NCI-H2171 treated with DMSO at 0.1 percent for 48 hours (cell line): ENCODE data around the gene PPM1B.
"Not testable (repeated sequence)": the region's sequence is repeated elsewhere in the genome, so short reads cannot be mapped to it uniquely, and the experiment has no call there.

ENCODE experiments used
- DNase-seq: peaks from one replicate; lab custom pipeline; 2025; lab: John Stamatoyannopoulos, UW

The PPM1B gene

DNA sequence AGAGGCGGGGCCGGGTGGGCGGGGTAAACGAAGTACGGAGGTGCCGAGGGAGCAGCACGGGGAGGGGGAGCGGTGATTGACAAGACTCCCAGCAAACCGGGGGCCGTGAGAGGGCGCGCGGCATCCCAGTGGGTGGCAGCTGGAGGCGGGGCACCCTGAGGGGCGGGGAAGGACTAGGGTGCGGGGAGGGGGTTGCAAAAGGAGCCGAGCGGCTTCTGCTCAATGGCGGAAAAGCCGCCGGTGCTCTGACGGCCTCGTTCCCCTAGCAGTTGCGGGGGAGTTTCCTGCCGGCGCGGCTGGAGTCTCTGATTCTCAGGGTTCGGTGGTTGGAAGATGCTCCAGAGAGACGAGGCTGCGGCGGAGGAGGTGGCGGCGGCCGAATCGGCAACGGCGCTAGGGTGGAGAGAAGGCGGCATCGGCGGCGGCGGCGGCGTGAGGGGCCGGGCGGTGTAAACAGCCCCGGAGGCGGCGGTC, at the start of gene PPM1B:
TSS of gene PPM1B (plus strand) at position 195 of the 474 bp plus-strand sequence. CDS start 32,325 bp downstream, outside the sequence.
- no peak for DNase-seq

DNA sequence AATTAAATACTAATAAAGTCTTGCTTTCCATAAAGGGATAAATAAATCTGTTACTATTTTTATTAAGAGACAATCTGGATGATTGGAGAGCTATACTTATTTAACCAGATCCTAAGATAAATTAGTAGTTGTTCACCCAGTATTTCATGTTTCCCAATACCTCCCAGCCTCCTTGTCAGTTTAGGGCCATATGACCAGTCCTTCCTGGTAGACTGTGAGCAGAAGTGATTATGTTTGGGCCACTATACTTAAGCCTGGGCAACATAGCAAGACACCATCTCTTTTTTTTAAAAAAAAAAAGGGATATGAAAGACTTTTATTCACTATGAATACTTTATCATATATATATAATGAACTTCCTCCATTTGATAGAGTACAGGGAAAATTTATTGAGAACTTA, 48.8 kb upstream of the PPM1B start:
- DNase-seq, result no peak

DNA sequence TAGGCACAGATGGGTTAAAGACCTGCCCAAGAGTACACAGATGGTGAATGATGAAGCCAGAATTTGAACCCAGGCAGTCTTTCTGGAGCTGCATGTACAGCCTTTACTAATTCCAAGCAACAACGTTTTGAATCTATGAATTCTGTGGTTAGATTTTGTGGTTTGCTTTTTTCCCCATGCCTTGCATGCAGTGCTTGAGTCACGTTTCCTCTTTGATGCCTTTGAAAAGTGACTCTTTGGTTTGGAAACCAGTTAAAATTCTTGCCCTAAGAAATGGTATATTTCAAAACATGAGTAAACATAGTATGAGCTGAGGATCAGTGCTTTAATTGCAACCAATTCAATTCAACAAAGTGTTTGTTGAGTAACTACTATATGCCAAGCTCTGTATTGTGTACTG, 48.2 kb upstream of the PPM1B start:
- no peak for DNase-seq

DNA sequence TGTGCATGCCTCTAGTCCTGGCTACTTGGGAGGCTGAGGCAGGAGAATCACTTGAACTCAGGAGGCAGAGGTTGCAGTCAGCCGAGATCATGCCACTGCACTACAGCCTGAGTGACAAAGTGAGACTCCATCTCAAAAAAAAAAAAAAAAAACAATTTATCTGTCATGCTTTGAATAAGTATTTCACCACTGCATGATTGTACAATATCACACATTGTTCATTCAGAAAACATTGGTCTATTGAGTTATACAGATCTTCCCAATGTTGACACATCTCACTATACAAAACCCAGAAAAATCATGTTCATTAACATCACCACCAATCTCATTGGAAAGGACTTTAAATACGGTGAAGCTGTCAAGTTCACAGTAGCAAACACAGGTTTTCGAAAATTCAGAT, 46.8 kb upstream of the PPM1B start:
- no peak for DNase-seq

DNA sequence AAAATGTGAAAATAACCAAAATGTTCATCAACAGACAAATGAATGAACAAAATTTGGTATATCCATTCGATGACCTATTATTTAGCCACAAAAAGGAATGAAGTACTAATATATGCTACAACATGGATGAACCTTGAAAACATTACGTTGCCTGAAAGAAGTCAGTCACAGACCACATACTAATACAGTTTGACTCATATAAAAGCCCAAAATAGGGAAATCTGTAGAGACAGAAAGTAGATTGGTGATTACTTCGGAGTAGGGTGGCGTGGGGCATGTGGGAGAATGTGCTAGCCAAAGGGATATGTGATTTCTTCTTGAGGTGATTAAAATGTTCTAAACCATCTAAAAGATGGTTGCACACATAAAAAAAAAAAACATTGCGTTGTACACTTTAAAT, 44.2 kb upstream of the PPM1B start:
- no peak for DNase-seq

DNA sequence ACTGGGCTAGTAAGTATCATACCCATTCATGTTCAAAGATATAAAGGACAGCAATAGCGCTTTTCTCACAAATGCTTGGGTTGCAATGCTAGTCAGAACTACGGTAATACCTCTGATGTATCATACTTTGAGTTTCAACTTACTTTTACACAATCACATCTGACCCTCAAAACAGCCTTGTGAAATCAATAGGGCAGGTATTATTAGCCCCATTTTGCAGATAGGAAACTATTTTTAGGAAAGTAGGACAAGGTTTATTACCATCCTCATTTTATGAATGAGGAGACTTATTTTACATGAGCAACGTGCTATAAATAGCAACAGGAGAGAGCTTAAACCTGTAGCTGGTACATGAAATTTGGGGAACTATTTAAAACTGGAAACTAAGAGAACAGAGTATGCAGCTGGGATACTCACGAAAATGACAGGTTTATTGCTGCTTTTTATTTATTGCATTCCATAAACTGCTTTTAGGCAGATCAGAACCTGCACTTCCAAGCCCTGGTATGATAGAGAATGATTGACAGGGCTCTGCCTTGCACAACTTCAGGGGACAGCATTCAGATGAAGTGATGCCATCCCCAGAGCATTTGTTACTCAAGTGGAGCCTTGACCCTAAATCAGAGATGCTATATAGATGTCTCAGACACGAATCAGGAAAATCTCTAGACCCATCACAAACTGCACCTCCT, 42.4 kb upstream of the PPM1B start:
- DNase-seq, result no peak

DNA sequence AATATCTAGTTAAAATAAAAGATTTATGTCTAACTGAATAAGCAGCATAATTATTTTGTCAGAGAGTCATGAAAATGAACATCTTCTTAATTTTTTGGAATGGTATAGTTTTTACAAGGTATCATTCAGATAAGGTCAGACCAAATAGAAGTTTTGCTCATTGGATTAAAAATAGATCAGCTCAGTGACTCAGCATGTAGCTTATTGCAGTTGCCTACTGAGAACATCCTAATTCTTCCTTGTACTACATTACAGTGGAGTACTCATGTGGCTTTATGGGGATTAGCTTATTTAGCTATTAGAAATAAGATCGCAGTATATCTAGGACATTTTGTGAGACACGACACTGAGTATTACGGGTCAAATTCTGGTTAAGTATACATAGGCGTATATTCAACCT, 38.2 kb upstream of the PPM1B start:
- DNase-seq, result no peak

DNA sequence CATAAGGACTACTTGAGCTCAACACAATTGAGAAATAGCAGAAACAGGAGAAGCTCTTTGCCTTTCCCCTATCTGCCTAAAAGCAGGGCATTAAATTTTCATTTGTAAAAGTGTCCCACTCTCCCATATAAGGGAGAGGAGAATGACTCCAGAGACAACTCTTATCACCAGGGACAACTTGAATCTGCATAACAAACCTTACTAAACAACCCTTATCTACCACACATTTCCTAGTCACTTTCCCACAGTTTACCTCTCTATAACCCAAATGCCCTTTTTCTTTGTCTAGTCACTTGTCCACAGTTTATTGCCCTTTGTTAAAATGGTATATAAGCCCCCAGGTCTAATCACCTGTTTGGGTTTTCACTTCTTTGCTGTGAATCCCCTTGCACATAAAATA, 37.5 kb upstream of the PPM1B start:
- DNase-seq, result no peak

DNA sequence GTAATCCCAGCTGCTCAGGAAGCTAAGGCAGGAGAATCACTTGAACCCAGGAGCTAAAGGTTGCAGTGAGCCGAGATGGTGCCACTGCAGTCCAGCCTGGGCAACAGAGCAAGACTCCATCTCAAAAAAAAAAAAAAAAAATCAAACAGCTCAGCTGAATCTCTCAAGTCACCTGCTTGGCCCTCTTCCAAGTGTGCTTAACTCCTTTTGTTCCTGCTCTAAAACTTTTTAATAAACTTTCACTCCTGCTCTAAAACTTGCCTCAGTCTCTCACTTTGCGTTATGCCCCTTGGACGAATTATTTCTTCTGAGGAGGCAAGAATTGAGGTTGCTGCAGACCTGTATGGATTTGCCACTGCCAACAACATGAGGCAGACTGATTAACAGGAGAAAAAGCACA, 35.1 kb upstream of the PPM1B start:
- DNase-seq, result not testable (repeated sequence)

DNA sequence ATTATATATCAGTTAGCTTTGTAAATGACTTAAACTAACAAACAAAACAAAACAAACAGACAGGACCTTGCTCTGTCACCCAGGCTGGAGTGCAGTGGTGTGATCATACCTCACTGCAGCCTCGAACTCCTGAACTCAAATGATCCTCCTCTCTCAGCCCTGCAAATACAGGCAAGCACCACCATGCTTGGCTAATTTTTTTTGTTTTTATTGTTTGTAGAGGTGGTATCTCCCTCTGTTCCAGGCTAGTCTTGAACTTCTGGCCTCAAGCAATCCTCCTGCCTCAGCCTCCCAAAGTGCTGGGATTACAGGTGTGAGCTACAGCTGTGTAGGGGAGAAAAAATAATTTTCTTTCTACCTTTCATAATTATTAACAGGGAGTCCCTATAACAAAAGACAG, 33.8 kb upstream of the PPM1B start:
- no peak for DNase-seq

DNA sequence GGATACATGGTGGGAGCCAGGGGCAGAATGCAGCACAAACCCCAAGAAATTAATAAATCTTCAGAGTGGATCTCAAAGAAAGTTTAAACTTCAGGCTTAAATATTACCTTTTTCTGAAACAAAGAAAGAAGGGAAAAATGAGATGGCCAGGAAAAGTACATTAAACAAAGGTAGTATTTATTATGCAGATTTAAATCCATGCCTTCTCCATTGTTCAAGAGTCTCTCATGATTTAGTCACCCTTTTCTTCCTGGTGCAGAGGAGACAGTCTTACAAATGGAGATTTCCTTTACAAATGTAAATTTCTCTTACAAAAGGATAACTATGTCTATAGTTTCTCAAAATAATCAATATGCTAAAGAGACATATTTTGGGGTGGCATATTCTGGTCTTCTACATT, 33.4 kb upstream of the PPM1B start:
- no peak for DNase-seq

DNA sequence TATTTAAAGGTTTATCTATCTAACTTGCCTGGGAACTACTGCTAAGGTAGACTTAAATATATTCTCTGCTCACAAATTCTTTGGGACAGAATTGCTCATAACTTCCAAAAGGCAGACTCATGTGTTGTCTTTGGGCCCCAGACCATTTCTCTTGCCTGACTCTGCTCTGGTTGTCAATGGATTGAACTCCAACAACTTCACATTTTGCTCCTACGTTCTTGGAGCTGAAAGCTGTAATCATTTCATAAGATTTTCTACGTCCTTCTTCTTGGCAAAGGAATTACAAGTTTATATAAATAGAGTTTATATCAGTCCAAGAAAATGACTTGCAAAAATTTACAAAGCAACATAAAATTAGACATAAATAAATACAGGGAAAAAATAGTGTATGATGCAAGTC, 32.9 kb upstream of the PPM1B start:
- no peak for DNase-seq

DNA sequence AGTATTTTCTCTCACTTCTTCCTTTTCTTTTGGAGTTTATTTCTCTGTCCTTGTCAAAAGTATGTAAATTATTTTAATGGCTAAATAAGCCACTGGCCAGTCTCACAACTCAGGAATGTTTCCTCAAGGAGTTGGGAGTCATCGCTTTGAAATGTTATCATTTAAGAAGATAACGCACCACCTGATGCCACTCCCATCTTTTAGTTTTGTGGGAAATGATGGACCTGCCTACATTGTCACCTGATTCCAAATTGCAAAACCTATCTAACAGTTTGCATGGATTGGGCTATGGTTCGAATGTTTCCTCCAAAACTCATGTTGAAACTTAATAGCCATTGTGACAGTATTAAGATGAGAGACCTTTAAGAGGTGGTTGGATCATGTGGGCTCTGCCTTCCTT, 32.4 kb upstream of the PPM1B start:
- no peak for DNase-seq

DNA sequence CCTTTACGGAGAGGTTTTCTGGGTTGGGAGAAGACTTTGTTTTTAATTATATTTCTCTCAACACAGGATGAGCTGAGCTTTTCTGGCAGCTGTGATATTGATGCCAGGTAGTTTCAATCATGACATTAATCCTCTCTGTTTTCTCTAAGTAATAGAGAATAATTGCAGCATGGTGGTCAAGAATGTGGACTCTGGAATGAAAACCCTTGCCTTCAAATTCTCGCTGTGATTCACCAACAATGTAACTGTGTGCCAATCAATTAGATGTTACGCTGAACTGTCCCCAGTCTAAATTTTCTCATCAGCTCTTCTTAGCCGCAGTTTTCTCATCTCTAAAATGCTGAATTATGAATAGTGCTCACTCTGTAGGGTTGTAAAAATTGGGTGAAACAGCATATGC, 31.6 kb upstream of the PPM1B start:
- no peak for DNase-seq

DNA sequence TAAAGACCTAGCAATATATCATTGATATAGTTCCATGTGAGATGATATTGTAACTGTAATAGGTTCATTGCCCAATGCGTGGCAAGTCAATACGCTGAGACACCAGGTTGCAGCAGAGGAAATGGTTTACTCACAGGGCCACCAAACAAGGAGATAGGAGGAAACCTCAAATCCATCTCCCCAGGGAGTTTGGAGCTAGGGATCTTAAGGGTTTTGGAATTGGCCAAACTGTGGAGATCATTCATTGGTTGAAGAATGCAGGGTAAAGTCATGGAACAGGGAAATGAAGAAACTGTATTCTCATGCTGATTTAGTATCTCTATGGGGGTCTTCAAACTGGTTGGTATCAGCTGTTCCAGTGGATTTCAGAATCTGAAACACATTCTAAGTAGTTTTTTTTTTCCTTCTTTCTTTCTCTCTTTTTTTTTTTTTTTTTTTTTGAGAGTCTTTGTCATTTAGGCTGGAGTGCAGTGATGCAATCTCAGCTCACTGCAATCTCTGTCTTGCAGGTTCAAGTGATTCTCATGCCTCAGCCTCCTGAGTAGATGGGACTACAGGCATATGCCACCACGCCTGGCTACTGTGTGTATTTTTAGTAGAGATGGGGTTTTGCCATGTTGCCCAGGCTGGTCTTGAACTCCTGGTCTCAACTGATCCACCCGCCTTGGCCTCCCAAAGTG, 30.7 kb upstream of the PPM1B start:
- DNase-seq, result no peak

DNA sequence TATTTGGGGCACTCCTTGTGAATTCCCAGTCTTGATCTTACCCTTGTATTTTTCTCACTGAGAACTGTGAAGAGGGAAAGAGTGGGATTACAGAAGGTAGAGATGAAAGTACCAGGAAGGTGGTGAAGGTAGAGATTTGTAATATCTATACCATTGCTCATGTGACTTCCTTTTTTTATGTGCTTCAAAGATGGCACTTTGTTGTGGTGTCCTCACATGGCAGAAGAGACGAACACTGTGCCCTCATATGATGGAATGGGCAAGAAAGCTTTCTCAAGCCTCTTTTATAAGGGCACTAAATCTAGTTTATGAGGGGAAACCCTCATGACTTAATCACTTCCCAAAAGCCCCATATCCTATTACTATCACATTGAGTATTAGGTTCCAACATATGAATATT, 28.9 kb upstream of the PPM1B start:
- no peak for DNase-seq

DNA sequence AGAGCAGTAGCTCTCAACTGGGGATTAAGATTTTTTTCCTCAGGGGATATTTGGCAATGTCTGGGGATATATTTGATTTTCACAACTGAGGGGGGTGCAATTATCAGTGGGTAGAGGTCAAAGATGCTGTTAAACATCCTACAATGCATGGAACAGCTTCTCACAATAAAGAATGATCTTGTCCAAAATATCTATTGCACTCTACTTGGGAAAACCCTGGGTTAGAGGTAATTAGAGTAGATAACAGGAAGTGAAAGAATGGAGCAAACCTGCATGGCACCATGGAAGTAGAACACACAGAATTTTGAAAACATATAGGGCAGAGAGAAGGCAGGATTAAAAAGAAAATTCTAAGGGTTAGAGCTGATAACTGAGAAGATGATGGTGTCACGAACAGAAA, 26.4 kb upstream of the PPM1B start:
- DNase-seq, result no peak

DNA sequence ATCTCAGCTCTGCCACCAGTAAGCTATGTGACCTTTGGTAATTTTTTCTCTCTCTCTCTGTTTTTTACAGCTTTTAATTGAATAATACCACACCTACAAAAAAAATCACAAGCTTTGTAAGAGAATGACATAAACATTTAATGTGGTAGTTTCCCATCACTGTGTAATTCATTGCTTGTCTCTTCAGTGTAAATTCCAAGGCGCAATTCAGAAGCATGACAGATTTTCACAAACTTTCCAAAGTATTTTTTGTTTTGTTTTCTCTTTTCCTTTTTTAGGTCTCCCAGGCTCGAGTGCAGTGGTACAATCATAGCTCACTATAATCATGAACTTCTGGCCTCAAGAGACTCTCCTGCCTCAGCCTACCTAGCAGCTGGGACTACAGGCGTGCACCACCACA, 25.0 kb upstream of the PPM1B start:
- no peak for DNase-seq

DNA sequence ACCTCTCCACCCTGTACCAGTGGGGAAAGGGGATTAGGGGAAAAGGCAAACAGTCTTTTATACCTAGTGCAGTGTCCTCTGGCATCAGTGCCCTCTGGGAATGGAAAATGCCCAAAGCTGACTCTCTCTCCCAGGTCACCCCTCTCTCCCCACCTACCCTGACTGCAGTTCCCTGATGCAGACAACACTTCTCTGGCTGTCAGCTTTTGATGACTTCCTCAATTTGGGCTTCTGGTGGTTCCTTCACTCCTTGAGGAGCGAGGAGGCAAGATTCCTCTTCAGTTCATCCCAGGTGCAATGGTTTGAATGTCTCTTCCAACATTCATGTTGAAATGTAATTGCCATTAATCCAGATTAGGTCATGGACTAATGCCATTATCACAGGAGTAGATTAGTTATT, 19.7 kb upstream of the PPM1B start:
- no peak for DNase-seq

DNA sequence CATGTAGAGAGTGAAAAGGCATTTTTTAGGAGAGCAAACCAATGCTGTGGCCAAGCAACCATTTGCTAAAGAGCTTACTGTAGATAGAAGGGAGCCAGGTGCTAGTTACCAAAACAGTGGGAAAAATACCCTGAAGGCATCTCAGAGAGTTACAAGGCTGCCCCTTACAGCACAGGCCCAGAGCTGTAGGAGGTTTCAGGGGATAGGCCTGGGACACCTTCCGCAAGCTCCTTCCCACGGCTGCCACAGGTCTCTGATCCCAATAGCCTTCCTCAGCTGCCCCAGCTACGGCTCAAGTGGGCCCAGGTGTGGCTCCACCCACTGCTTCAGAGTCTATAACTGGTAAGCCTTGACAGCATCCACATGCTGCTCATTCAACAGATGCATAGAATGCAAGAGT, 18.2 kb upstream of the PPM1B start:
- DNase-seq, result no peak

DNA sequence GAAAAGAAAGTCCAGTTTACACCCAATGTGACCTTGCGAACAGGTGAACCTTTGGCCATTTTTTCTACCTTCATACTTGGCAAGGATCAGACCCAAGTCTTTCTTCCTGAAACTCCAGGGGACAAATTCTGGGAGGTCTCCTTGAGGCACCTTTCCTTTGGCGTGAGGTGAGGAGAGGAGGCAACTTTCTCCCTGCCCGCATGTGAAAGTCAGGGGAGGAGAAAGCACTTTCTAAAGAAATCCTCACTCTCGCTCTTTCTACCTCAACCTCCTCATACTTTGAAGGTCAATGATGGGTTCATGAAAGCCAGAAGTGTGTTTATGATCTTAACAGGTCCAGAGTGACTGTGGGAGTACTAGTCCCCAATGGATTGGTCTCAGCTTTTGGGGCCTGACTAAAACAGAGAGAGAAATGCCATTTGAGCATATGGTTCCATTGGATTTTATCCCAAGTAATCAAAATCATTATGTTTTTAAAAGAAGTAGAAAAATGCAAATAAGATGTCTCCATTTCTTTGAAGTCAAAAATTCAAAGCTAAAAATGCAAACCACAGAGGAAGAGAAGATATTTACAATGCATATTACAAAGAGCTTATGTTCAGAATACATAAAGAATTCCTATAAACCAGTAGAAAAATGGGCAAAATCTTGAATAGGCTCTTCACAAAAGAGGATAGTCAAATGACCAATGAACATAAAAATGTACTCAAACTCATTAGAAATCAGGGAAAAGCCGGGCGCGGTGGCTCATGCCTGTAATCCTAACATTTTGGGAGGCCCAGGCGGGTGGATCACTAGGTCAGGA, 15.6 kb upstream of the PPM1B start:
- no peak for DNase-seq

DNA sequence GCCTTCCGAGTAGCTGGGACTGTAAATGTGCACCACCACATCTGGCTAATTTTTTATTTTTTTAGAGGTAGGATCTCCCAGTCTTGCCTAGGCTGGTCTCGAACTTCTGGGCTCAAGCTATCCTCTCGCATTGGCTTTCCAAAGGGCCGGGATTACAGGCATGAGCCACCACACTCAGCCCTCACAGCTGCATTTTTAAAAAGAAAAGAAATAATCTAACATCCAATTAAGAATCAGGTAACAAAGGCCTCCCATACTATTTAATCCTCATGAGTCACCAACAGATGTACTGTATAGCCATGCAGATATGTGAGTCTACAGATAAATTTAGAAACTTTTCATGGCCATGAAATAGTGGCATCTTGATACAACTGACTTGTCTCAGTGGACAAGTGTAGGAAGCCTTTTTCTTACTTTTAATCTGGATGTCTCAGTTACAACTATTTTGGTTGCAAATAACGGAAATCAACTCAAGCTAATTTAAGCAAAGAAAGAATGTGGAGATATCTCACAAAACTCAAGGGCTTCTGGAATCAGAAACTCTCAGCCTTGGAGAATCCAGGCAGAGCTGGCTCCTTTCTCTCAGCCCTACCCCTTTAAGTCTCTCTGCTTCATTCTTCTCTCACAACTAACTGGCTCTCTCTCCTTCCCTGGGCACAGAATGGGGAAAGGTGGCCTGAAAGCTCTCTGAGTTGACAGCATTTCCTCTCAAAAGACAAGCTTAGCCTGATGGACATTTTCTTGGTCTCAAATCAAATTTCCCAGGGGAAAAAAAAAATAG, 12.8 kb upstream of the PPM1B start:
- DNase-seq, result no peak
